MV-4-11 (cell line): ENCODE results near the gene MPP1.

Experiments
- DNase-seq: peaks from one replicate; lab custom pipeline; 2025; lab: John Stamatoyannopoulos, UW

The MPP1 gene

DNA sequence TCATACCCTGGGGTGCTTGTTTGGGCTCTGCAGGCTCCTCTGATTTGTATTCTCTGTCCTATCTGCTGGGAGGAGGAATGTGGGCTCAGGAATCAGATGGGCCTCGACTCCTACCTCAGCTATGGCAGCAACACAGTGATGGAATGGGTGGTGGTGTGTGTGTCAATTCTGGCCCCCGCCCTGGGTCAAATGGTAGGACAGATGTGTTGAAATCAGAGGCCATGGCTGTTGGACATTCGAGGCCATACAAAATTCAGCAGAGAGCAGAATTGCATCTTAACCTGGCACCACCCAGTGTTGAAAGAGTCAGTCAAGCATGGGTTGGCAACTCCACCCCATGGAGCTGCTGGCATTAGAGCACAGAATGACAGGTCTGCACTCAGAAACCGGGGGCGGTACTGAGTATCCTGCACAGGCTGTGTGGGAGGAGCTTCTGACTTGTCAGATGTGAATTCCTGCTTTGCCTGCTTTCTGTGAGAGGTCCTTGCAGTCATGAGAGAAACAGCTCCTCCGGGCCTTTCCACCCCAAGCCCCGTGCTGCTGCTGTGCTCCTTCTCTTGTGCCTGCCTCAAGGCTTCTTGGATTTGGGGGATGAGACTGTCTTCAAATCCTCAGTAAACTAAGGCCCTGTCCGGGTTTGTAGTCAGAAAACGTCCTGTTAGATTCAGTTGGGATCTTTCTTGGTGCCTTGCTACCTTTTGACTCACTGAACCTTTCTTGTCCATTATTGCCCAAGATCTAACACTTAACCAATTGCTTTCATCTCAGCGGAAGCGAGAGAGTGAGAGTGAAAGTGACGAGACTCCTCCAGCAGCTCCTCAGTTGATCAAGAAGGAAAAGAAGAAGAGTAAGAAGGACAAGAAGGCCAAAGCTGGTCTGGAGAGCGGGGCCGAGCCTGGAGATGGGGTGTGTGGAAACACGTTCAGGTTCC is 29.6 kb downstream of the MPP1 start:
- no peak for DNase-seq

DNA sequence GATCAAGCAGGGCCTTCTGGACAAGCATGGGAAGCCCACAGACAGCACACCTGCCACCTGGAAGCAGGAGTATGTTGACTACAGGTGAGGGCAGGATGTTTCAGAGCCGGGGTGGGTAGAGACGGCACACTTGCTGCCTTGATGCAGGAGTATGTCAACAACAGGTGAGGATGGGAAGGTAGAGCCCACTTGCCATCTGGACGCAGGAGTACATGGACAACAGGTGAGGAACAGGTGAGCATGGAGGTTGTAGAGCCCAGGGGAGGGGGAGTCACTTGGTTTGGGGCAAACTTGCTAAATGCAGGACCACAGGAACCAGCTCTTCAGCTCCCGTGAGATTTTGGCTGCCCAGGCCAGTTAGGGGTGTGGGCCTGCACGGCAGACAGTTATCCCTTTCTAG is 30.7 kb downstream of the MPP1 start:
- no peak for DNase-seq

DNA sequence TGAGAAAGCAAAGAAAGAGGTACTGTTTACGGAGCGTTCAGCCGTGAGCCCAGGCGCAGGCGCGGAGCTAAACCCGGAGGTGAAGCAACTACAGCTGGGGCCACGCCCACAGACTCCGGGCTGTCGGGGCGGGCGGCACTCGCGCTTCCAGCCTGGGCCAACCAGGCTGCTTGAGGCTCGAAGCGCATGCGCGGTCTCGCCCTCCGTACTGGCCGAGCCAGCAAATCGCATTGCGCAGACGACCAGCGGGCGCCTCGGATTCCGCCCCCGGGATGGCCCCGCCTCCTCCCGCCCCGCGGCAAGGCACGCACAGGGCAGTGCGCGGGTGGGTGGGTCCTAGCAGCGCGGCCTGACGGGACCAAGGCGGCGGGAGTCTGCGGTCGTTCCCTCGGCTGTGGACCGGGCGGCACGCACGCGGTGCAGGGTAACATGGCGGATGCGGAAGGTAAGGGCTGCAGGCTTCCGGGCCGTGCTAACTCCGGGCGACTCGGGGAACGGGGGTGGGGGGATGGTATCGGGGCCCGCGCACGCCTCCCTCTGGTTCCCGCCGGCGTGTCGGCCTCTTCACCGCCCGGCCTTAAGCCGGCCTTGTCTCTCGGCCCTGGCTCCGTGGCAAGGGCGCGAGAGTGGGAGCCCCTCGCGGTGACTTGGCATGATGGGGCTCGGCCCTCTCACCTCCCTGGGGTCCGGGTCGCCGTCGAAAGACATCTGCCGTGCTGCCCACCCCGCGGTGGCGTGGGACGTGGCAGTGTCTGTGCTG is 42.6 kb downstream of the MPP1 start, which contains the start of gene DKC1:
TSS of gene DKC1 (plus strand) at position 328 of the 760 bp plus-strand sequence. CDS start at position 430, 102 bp downstream.
- DNase-seq: peak; percentile 93

DNA sequence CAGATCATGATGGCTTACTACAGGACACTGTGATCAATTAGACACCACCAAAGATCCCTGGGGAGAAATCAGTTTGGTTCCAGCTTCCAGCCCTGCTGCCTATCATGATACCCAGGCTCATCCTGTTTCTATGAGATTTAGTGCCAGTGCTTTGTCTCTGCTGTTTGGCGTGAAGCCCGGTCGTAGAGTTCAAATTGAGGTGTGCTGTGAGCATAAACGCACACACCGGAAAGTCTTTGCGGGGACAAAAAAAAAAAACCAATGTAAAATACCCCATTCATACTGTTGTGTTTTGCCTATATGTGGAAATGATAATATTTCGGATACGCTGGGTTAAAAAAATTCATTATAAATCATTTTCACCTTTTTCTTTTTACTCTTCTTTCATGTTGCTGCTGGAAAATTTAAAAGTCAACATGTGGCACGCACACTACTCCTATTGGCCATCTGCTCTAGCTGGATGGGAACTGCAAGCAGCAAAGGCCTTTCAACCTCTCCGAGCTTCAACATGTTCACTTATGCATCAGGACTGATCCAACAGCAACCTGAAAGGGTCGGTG is 43.2 kb downstream of the MPP1 start:
- DNase-seq: no peak

DNA sequence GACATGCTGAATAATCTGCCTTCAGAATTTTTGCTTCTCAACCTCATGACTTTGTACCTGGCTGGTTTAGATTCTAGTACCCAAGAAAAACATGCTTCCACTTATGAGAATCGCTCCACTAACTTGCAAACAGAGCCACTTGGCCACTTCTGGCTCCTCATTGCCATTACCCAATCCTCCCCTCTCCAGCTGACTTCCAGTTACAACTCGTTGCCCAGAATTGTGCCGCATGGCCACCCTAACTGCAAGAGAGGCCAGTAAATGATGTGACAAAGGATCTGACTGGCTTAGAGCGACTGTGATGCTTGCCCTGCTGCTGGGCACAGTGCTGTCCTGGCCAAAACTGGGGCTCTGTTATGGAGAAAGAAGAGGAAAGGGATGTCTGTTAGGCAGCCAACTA is 46.6 kb downstream of the MPP1 start:
- no peak for DNase-seq

DNA sequence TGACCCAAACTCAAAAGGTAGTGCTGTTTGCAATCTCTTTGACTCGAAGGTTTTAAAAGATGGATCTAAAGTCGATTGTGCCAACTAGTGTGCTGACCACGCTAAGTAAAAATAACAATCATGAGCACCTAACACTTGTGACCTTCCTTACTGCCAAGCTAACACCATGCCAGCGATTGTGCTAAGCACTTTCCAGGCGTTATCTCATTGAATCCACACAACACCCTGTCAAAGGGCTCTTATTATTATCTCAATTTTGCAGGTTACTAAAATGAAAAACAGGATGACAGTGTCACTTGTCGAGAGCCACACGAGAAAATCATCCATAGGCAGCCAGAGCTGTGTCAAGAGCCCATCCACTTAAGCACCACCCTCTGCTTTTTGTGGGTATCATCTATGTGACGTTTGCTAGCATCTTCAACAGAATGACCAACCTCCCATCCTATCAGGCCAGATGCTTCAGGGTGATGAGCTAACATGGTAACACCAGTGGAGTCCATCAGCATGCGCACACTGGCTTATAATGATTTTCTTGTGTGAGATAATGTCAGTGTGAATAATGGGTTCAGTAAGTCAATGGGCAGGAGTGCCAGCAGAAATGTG is 53.5 kb downstream of the MPP1 start:
- no peak for DNase-seq

DNA sequence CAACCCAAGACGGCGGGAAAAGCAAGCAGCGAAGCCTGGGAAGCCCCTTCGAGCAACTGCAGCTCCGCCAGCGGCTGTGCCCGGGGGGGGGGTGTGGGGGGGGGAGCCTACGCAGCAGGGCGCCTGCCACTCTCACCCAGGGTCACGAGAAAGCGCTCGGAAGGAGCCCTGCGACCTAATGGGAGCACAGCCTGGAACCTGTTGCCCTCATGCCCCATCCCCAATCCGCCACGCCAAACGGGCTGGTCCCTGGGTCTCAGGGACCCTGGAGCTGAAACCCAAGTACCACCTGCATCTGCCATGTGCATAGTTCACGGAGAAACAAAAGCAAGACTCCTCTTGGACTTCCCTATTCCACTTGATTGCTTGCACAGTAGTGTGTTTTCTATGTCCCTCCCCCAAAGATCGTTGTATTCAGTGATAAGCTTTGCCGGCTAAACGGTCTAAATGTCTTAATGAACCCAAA is 54.0 kb downstream of the MPP1 start:
- DNase-seq: peak; percentile 44

DNA sequence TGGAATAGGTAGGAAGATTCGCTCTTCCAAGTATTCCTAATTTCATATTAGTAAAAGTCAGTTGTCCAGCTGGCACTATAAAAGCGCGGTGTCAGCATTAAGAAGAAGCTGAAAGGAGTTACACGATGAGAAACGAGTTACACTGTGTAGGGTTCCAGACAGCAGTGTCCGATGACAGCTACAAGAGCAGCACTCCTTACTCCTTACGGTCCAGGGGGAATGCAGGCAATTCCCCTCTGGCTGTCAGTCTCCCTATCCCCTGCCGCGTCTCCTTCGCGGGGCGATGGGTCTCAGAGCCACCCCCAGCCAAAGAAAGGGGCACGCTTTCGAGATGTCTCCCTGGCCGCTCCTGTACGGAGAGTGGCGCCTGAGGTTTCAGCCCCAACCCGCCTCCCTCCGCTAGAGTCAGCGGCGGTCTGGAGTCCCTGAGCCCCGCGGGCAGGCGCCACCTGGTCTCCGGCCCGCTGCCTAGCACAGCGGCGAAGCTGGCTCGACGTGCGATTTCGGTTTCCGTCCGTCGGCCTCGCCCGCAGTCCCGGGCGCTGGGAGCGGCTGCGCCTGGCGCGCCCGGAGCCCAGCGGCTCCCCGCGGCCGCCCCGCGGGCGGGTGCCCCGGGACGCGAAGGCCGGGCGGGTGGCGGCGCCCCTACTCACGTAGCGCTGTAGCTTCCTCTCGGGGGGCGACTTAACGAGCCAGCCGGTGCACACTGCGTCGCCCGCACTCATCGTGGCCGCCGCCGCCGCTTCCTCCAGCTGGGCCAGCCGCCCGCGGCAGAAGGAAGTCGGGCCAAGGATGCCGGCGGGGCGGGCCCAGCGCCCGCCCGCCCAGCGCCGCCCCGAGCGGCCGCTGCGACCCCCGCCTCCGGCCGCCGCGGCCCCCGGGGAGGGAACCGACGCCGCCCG is 54.7 kb downstream of the MPP1 start, which contains the start of gene GAB3:
TSS of gene GAB3 (minus strand) at position 777 of the 902 bp plus-strand sequence. CDS start at position 725, 52 bp downstream.
- peak; percentile 11 for DNase-seq

DNA sequence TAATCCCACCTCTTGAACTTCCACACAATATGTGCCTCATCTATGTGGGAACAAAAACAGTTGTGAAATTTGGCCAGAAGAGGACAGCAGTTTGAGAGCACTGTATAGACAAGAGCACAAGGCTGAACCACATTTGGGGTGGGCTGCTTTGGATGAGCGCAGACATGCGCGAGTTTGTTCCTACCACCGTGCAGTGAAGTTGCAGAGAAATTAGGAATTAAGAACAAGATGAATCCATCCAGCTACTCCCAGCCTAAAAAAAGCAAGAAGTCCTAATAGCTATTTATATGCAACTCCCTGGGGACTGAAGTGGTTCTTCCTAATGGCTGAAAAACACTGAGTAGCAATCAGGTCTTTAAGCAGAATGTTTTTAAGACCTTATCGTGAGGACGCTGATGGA is 55.4 kb downstream of the MPP1 start:
- peak; percentile 31 for DNase-seq

DNA sequence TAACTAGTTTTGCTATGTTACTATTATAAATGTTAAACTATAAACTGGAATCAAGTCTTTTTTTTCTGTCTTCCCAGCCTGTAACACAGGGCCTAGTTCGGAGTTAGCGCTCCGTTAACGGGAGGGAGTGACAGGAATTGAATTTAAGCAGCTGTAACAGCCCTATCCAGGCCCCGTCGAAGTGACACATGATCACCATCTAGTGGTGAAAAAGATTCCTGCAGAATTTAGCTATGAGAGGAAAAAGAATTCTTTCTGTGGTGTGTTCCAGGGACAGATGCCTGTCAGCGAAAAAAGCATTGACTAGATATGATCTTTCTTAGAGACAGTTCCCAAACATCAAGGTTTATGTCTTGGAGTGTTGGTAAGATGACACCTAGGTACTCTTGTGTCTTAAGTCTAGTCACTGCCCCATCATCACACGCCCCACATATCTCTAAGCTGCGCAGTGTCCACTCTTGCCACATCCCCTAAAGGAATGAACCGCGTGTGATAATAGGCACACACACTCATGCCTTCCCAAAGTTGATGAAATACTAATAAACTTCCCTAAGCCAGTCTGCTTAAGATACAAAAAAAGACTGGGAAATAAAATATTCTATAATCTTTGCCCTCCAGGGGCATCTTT is 56.5 kb downstream of the MPP1 start:
- peak; percentile 58 for DNase-seq

DNA sequence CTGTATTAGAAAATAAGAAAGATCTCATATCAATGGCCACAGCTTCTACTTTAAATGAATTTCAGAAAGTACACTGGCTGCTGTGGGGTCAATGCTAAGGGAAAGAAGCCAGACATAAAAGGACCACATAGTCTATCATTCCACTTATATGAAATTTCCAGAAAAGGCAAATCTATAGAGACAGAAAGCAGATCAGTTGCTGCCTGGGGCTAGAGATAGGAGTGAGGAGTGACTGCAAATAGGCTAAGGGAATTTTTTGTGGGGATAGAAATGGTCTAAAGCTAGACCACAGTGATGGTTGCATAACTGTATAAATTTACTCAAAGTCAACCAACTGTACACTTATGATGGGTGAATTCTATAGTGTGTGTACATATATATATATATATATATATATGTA is 62.7 kb downstream of the MPP1 start:
- DNase-seq: no peak

DNA sequence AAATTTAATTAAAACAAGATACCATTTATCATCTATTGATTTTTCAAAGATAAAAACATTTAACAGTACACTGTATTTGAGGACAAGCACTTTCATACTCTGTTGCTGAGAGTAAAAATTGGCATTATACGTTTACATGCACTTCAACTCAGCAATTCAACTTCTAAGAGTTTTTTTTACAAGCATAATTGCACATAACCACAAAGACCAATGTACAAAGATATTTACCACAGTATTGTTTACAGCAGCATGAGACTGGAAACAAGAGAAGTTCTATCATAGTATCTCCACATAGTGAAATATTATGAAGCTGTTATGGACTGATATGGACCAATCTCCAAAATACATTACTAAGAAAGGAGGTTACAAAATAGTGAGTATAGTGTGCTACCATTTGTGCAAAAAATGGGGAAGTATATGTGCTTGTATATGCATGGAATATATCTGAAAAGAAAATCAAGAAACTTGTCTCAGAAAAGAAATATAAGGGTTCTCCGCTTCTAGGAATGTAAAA is 65.3 kb downstream of the MPP1 start:
- peak; percentile 15 for DNase-seq

DNA sequence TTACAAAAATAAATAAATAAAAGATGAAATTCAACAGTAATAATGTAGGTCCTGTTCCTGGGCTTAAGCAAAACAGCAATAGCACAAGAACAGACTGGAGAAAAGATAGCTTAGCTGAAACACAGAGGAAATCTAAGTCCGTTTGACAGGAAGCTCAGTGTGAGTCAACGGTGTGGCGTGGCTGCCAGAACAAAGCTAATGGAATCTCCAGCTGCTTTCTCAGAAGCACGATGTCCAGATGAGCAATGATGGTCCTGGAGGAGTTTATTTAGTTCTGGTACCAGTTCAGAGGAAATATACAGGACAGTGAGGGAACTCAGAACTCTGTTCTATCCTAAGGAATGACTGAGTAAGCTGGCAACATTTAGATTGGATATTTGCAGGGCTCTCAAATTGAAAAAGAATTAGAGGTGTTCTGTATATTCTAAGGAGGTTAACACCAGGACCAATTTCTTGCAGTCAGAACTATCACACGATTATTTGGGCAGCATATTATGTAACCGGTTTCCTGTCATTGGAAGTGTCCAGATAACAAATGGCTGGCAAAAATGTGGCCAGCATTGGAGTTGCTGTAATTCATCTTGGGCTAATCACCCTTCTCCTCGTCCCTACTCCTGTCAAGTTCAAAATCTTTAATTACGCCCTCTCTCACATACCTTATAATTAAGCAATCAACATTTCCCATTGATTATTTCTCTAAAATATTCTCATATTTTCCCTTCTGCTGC is 67.1 kb downstream of the MPP1 start:
- DNase-seq: peak; percentile 61

DNA sequence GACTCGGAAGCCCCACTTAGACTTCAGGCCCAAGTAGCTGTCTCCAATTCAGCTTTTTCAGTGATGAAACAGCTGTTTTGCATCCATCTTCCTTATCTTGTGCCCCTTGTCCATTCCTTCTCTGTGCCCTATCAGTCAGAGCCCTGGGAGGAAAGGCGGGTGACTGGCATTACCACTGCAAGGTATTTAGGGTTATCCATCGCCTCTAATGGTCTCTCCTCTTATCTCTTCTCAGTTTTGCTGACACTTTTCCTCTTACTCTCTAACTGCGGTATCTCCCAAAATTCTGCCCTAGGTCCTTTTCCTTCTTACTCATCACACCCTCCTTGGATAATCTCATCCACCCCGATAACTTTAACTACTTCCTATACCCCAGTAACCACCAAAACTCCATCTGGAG is 68.1 kb downstream of the MPP1 start:
- no peak for DNase-seq

DNA sequence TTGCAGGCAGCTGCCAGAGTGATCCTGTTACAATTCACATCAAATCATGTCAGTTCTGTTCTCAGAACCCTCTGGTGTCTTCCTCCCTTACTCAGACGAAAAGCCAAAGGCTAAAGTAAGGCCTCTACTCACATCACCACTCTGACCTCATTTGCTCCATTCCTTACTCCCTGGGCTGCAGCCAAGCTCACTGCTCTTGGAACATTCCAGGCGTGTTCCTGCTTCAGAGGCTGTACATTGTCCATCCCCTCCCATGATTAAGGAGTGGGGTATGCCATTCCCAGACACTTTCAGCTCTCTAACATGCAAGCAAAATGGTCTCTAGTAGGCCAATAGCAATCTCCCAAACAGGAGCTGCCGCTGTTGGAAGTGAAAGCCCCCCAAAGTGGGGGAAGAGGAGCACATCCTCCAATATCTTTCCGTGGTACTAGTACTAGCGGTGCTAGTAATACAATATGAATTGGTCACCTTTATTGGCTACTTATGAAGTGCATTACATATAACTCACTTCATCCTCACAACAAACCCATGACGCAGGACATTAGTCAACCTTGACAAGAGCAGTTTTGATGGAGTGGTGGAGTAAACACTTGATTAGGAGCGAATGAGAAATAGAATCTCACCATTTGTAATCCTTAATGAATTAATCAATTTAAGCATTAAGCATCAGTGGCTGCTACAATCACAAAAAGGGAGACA is 69.4 kb downstream of the MPP1 start:
- DNase-seq: no peak

DNA sequence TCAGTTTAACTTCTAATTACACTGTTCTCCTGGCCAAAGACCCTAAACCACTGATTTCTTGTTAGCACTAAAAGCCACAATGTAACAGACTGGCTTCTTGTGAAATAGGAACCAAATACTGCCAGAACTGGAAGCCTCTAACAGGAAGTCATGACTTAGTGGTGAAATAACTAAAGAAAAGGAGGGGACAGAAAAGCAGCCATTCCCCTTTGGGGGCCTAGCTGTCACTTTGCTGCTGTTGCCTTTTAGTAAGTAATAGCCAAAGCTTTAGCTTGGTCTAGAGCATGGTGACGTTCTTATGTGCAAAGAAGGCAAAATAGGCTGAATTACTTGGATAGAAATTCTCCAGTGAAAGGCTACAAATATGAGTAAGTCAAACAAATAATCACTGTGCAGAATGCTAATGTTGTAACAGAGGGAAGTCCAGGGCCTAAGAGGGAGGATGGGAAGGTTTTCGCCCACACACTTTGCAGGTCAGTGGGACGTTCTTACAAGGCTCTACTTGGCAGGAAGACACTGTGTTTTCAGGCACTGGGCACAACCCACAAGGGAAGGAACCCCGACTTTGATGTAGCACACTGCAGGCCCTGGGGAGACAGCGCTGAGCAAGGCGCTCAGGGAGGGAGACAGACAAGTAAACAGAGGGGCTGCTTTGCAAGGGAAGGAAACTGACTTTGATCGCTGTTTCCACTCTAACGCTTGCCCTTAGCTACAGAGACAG is 71.1 kb downstream of the MPP1 start:
- peak; percentile 85 for DNase-seq

DNA sequence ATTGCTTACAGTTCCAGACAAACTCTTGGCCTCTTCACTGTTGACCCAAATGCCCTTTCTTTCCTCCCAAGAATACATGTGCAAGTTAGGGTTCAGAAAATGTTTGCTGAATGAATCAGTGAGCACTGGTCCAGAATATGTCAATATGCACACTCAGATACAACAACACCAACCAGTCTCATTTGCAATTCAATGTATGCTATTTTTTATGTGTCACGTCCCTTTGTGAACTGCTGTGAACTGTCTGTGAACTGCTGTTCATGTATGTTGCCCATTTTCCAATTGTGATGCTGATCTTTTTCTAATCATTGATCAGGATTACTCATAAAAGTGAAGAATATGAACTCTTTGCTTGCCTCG is 72.2 kb downstream of the MPP1 start:
- DNase-seq: no peak

DNA sequence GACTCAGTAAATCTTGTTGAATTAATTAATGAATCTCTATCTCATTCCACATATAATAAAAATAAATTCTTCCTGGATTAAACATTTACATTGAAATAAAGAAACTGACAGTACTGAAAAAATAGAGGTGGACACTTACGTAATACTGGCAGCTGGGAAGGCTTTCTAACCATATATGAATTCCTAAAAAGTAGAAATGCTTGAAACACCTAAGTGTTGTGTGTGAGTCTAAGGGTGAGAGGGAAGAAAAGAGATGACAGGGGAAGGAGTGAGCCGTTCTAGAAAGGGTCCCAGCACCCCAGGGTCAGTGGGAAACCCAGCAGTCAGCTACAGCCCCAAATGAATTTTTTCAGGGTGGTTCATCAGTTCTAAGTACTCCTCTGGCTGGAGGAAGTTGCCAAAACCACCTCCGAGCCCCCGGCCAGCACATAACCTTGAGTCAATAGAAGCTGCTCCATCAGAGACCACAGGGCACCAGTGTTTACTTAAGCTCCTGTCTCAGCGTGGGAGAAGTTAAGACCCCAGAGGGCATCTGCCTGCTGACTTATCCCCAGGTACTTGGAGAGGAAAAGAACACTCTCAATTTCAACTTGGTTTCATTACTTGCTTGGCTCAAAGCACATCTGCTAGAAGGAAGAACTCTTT is 72.7 kb downstream of the MPP1 start:
- DNase-seq: peak; percentile 48
